Retinal pigment epithelial cell (primary cell): ENCODE measurements around the gene NPC2.

Experiments used
- DNase-seq: peaks from one replicate; pipeline ENCODE4 v3.0.0-alpha.2; 2010; ENCODE audit warnings: low read depth
- H3K4me3 ChIP-seq: 2 replicates; pipeline ENCODE4 v1.5.1; 2011; ENCODE audit warnings: mild to moderate bottlenecking, low read length, control low read depth, moderate library complexity
- TF ChIP-seq, protein P1 (sequence below): conservative IDR thresholded peaks from 2 replicates; pipeline ENCODE4 v1.5.1; 2011; ENCODE audit warnings: low read depth, low read length, control low read depth, inconsistent platforms

NPC2 gene

GRCh38 chr14:74507840-74508239 is 14.7 kb upstream of the NPC2 start:
- TF ChIP-seq, protein P1, sequence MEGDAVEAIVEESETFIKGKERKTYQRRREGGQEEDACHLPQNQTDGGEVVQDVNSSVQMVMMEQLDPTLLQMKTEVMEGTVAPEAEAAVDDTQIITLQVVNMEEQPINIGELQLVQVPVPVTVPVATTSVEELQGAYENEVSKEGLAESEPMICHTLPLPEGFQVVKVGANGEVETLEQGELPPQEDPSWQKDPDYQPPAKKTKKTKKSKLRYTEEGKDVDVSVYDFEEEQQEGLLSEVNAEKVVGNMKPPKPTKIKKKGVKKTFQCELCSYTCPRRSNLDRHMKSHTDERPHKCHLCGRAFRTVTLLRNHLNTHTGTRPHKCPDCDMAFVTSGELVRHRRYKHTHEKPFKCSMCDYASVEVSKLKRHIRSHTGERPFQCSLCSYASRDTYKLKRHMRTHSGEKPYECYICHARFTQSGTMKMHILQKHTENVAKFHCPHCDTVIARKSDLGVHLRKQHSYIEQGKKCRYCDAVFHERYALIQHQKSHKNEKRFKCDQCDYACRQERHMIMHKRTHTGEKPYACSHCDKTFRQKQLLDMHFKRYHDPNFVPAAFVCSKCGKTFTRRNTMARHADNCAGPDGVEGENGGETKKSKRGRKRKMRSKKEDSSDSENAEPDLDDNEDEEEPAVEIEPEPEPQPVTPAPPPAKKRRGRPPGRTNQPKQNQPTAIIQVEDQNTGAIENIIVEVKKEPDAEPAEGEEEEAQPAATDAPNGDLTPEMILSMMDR: no peak
- DNase-seq: no peak
- H3K4me3 ChIP-seq: no peak overlapping the region

DNA sequence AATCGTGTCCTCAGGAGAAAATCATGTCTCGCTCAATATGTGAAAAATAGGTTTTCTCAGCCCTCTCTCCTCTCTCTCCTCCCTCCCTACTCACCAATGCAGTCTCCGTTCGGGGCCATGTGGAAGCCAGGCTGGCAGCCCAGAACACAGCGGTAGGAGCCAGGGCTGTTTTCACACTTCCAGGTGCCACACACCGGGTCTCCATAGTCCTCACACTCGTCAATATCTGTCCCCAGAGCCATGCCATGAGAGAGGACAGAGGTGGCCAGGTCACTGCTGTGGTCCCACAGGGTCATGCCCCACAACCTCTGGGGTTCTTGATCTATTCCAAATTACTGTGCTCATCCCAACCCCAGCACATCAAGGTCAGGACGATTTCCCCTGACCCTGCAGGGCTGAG is 14.0 kb upstream of the NPC2 start:
- no peak for DNase-seq
- TF ChIP-seq, protein P1: no peak
- H3K4me3 ChIP-seq: no peak overlapping the region

- no peak overlapping the region for H3K4me3 ChIP-seq
- TF ChIP-seq, protein P1: no peak
- no peak for DNase-seq
Measured at GRCh38 chr14:74506411-74506851, 13.3 kb upstream of the NPC2 start.

GRCh38 chr14:74505831-74506230 is 12.7 kb upstream of the NPC2 start:
- TF ChIP-seq, protein P1: no peak
- no peak for DNase-seq
- H3K4me3 ChIP-seq: no peak overlapping the region

DNA sequence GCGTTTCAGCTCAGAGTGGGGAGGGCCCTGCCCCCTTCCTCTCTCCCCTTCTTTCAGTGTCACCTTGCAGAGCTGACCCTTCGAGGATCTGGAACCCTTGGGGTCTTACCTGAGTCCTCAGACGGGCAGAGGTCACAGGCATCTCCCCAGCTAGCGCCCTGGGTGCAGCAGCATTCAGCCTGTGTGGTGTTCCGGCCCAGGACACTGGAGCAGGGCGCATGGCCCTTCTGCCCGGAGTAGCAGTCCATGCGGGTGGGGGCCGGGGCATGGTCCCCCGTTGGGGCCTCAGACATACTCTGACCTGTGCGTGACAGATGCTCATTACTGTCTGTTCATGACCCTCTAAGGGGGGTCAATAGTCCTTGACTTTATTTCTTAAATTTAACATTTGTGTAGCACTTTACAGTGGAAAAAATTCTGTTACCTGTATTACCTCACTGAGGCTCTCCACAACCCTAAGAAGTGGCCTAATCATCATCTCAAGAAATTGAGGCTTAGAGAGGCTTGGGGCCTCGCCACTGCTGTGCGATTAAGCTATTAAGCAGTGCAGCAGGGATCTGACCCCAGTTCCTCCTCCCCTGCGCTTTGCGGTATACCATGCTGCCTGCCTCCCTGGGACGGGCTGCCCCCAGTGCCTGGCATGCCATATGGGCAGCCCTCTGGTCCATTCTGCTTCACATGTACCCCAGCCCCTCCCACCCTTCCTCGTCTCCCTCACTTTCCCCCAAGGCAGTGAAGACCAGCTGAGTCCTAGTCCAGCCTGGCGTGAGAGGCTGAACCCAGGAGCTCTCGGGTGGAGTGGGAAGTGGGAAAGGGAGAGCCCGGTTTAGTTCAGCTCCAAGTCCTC is 12.0 kb upstream of the NPC2 start:
- TF ChIP-seq, protein P1: no peak
- H3K4me3 ChIP-seq: no peak overlapping the region
- DNase-seq: no peak

- TF ChIP-seq, protein P1: no peak
- DNase-seq: no peak
- no peak overlapping the region for H3K4me3 ChIP-seq
Measured at GRCh38 chr14:74504412-74504811, 11.3 kb upstream of the NPC2 start.

GRCh38 chr14:74503938-74504335 is 10.8 kb upstream of the NPC2 start:
- TF ChIP-seq, protein P1: no peak
- H3K4me3 ChIP-seq: no peak overlapping the region
- DNase-seq: no peak
